ENCODE data around the gene CD46.

Gene CD46

DNA sequence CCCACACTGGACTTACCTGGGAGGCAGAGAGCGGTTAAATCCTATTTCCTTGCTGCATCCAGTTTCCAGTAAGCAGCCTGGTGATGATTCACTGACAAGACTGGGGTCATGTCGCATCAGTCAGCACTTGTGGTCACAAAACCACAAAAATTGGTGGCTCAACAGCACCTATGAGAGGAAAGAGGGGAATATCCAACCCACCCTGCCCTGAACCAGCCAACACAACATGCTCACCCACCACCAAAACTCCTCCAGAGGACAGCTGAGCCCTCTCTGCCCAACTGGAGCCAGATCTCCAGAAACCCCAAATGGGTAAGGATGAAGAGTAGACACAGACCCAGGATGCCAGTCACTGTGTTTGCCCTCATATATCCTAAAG, 64.0 kb downstream of the CD46 start:
- DNase-seq: peak; percentile 70 to 88 (median 78)

DNA sequence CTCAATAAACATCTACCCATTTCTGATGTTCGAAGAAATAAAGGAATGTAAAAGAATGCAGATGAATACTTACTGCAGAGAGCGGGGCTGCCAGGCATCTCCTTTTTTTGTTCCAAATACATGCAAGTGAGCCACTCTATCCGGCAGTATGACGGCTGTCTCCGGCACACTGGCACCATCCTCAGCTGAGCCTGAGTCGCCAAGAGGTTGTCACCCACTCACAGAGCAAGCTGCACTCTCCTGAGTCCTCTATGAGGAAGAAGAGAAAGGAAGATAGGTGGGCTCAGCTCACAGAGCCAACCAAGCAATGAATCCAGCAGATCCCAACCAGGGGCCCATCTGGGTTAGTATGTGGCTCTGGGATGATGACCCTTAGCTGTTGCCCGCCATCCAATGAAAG, 65.3 kb downstream of the CD46 start:
- DNase-seq: no peak

DNA sequence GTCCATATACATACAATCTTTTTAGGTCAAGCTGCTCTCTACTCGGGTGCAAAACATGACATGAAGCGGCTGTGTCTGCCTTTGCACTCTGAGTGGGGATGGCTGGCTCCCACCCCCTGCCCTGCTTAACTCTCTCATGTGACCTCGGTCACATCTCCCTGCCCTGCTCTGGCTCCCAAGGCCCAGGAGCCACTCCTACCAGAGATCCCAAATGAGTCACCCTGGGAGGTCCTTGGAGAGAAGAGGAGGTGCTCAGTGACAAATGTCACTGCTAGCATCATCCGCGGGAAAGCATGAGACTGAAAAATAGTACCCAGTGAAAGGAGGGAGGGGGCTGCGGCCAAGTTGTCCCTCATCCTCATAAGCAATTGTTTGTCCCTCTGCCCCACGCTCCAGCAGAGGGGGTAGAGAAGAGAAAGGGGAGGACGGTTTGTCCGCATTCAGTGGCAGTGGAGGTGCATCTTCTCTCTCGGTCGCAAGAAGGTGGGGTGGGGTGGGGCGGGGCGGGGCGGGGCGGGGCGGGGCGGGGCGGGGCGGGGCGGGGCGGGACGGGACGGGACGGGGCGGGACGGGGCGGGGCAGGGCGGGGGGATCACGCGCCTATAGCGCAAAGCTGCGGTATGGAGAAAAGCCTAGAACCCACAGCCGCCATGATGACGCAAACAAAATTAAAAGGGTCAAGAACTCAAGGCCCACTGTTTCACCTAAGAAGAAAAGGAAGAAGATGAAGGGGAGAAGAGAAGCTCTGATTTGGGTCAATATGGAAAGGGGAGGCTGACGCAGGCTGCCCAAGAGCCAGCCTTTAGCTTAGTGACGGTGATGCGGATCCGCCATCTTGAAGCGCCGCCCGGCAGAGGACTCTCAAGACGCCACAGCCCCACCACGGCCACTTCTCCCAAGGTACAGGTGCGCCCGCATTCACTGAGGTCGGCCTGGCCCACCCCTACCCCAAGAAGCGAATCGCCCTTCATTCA, 66.2 kb downstream of the CD46 start:
- DNase-seq: peak; percentile 38 to 65 (median 46)

DNA sequence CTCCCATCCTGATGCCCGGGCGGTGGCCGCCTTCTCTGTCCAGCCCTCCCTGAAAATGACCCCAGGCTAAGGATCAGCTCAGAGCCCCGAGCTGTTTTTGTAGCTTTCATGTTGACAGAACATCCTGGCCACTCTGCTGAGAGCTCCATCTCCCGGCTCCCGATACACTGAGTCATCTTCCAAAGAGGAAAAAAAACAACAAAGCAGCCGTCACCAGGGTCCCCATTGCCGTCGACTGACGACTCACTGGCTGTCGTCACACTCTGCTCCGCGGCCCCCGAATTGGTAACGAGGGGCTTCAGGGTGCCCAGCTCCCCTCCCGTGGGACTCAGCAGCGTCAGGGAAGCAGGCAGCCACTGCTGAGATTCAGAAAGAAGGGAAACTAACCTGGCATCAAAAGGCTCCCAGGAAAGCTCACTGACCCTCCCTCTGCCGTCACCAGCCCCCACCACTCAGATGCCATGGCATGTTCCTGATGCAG, 67.2 kb downstream of the CD46 start:
- DNase-seq: no peak

DNA sequence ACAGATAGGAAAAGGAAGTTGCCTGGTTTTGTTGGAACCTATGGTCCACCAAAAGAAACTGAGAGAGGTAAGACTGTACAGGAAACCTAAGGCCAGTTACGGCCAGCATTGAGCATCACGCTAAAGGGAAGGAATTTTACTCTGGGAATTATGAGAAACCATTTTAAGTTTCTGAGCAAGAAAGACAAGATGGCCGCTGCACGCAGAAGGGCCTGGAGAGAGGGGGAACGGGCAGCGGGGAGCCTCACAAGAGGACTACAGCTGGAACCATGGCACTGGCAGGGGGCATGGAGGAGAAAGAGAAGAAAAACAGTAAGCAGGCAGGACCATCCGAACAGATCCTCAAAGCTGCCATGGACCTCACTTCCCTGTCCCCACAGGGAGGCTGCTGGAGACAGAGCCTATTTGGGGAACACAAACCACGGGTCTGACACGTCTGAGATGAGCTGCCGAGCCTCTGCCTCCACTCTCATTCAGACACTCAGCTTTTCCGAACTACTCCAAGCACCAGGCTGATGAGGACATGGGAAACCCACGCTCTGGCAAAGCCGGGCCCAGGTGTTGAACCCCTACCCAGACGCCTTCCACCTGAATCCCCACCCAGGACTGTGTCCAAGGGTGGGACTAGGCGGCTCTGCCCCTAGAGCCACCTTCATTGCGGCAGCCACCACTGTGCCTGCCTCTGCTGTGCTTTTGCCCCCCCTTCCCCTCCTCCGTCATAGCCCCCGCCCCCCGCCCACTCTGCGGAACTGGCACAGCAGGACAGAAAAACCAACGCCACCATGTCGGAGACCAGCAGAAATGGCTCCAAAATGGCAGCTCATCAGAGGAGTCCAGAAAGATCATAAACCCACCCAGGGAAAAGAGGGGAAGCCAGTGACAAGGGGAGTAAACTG, 69.0 kb downstream of the CD46 start:
- DNase-seq: no peak

- no peak for DNase-seq
These were observed 69.7 kb downstream of the CD46 start for GRCh38 chr1:207821464-207822045.

DNA sequence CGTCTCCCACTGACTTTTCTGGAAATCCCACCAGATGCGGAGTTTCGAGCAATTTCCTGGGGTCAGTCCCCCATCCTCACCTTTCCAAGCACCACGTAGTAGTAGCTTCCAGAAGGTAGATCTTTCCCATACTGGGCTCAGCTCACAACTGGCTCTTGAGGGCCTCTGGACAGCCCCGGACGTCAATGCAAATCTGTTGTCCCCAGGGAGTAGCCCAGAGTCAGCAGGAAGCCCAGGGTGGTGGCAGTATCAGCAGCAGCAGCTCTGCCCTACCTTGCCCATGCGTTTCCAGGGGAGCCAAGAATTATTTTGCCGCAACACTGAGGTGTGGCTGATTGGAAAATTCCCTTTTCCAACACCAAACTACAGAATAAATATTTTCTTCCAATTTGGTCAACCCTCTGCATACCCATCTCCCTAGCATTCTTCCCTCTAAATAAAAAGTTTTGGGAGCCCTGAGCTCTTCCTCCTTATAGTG, 70.3 kb downstream of the CD46 start:
- DNase-seq: no peak

DNA sequence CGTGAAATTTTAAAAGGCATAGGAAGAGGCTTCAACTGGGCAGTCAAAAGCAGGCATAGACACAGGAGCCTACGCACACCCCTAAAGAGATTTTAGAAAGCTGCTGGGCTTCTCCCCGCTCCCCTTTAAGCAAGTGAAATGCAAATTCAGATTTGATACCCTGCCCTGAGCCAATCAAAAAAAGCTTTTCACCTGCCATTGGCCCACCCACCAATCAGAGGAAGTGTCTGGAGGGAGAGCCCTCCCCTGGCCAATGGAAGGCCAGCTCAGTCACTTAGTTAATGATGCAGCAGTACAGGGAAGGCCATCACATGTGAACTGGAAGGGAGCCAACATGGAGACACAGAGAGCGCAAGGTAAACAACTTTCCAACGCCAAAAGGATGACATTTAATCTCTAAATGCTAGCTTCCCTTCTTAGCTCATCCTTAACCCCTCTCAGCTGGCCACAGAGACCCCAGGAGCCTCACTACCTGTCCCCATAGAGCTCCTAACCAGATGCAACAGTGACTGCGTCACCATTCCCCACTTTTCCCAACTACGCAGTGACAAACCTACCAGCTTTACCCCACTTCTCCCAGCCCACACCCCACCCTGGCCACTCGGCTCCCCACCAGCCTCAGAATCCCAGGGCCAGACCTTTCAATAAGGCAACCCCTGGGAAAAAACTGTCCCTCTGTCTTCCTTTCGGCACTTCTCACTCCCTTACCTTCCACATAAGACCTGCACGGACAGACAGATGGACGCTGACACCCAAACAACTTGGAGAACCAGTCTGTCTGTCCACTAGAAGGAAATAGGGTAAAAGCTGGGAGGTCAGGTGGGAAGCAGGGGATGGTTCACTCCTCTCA, 71.0 kb downstream of the CD46 start:
- peak; percentile 81 to 86 (median 84) for DNase-seq

DNA sequence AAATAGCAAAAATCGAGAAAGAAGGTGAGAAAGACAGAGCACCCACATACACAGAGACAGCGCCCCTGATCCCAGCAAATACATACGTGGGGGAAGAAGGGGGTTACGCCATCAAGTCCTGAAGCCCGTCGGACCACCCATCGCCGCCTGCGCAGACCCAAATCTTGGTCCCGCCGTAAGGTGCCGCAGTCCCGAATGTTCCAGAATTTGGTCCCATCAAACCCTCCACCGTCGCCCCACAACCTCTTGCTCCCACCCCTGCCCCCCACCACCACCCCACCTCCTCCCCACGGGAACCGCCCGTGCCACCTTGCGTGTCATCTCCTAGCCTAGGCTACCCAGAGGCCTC, 71.7 kb downstream of the CD46 start:
- DNase-seq: no peak

DNA sequence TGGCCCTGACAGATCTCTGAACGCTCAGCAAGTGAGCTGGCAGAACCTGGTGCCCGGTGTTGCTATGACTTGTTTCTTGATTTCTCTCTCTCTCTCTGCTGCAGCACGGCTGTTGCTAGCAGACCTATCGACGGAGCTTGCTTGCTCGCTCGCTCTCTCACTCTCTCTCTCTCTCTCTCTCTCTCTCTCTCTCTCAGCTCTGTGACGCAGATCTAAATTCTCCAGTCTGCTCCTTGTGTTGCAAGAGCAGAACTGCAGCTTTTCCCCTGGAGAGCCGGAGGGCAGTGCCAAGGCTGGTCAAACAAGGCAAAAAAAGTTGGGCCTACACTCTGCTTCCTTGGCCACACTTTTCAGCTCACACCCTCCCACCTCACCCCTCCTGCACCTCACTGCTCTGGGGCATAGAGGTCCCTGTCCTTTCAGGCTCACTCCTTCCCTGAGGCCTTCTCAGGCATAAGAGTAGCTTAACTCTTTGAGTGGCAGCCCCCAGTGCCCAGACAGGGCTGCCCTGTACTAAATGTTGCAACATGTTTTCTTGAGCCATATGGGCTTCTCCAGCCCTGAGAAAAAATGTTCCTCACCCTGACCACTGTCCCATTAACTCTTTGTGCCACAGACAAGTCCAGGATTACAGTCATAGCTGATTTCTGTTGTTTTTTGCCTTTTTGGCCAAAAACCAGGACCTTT, 72.2 kb downstream of the CD46 start:
- DNase-seq: peak; percentile 90 to 95 (median 92)

DNA sequence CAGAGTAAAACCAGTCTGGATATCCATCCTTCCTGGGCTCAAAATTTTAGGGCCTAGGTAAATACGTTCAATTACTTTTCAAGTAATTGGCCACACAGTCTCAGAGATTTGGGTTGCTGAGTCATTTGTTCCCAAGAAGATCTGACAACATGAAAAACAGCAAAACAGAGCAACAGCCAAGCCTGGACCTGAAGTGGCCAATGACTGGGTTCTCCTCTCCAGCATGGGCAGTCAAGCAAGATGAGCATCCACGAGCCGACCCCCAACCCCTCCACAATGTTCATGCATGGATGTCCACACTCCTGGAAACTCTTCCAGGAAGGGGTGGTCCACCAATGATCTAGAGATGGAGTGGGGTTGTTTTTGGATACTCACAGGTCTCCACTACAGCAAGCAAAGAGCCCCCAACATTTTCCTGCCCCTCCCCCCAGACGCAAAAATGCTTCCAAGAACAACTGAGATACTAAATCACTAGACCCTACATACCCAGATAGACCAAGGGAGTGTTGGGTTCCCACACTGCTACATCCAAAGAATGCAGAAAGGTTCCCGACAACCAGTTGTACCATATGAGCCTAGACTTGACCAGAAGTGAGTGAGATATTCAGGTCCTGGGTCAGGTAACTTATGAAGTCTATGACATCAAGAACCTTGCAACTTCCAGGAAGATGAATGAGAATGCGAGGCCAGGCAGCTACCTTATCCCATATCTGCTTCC, 73.0 kb downstream of the CD46 start:
- peak in 2 of 3 donors; percentile 40 to 55 for DNase-seq

GRCh38 chr1:207825409-207825695, 73.5 kb downstream of the CD46 start:
- no peak for DNase-seq

GRCh38 chr1:207825719-207826556, 74.1 kb downstream of the CD46 start:
- DNase-seq: peak; percentile 97 to 100 (median 98)

DNA sequence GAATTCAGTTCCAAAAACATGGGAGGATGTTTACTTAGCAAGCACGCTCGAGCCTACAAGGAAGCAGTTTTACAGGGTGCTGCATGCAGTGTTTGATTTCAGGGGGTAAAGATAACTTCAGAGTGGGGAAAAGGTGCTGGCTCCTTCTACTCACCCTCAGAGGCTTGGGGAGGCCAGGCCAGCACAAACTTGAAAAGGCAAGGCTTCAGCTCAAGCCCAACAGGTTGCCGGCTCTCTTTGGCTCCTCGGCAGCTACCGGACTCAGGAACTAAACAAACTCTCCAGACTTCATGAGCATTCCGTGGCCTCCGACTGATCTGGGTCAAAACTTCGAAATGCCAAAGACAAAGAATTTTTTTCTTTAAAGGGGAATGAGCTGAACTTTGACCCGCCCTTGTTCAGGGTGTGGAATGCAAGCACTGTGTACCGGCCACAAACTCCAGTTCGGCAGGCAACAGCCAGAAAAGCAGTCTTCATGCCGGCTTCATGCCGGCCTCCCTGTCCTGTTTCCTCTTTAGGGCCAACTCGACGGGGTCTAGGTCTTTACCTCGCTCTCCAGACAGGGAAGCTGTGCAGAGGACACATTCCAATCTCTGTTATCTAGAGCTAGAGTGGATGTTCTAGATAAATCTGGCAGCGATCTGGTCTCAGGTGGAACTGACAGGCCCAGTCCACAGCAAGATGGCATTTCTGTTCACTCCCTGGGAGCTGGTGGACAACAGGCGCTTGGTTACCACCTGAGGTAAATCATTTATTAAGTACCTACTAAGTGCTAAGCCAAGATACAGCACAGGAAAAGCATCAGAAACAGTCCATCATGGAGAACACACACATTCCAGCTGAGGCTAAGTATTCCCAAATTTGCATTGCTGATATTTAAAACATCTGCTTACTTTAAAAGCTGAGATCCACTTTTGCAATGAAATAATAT, 75.0 kb downstream of the CD46 start:
- DNase-seq: peak in 1 of 3 donors; percentile 37

DNA sequence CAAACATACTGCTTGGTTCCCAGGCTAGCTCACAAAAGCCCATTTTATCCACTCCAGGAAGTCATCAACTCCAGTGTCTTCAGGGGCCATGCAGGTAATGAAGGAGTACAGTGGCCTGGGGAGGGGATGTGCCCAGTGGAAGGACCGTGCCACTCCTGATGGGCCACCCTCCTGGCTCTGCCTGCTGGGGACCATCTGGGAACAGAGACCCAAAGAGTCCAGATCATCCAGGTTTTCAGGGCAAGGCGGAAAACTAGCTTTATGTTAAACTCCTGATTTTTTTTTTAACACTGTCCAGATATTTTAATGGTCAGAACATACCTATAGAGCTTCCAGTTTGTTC, 75.6 kb downstream of the CD46 start:
- no peak for DNase-seq

- DNase-seq: no peak
These were observed 76.2 kb downstream of the CD46 start for GRCh38 chr1:207828046-207828445.

- peak; percentile 90 to 95 (median 94) for DNase-seq
These were observed 76.8 kb downstream of the CD46 start for GRCh38 chr1:207828485-207829158.

DNA sequence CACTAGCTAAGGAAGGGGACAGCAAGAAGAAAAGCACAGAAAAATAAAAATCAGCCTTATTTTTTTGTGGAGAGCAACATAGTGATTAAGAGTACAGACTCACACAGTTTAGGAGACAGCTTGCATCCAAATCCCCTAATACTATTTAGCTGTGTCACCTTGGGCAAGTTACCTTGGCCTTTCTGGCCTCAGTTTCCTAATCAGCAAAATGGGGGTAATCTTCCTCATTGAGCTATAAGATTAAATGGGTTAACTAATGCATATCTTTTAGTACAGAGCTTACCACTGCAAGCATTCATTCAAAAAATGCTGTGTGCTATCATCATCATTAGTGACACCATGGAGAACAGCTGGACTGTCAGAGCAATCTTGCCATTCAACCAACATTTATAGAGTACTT, 77.7 kb downstream of the CD46 start:
- DNase-seq: no peak
